ENCODE results near the gene GRIK4.

DNA sequence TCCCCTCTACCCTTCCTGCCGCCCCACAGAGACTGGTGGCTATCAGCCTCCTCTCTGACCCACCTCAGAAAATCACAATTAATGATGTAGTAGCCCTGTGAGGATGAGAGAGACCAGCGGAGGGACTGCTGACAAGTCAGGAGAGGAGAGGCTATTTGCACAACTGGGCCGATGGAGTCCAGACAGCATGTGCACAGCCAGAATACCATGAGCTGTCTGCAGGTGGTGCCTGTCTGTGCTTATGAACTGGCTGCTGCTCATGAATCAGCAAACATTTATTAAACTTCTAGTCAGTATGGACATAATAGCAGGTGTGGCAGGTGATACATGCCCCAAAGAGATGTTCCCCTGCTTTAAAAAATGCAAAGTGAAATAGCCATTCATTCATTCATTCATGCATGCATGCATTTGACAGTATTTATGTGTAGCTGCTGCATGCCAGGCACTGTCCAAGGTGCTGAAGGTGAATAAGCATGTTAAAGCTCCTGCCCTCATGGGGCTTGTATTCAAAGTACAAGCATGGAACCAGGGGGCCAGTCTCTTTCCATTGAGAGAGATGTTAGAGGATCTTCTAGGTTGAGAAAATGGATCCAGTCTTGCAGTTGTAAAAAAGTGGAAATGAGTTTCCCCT, 141.3 kb downstream of the GRIK4 start:
- no peak for TF ChIP-seq POLR2A (IDR thresholded peaks at IDR 0.05; ENCODE audit: low read depth, low read length)
- no peak for TF ChIP-seq POLR2AphosphoS5 (IDR thresholded peaks at IDR 0.05; ENCODE audit: low read depth, low read length)
- no peak for TF ChIP-seq TAF1 (IDR thresholded peaks at IDR 0.05; ENCODE audit: borderline replicate concordance, low read depth, low read length)

All from GM12892 (cell line).